OCI-LY3 (cell line): ENCODE data around the gene GCC1.
"Not testable (repeated sequence)": the region's sequence is repeated elsewhere in the genome, so short reads cannot be mapped to it uniquely, and the experiment has no call there.

Experiments used
- EZH2phosphoT487 ChIP-seq: fragments of 200-600 bp; shearing (Covaris generic); IDR thresholded peaks from 2 replicates; pipeline ENCODE4 v1.6.1; 2018; ENCODE audit warnings: antibody characterized with exemption, mixed run types, low read depth
- TF ChIP-seq, protein P1 (sequence below): fragments of 200-600, 300-600 bp; sonication (generic); IDR thresholded peaks from 2 replicates; pipeline ENCODE4 v1.5.1; 2014; ENCODE audit warnings: antibody characterized with exemption, low read length, low read depth

GRCh38 chr7:127540461-127540860 lies 44.9 kb downstream of the GCC1 start:
- TF ChIP-seq, protein P1, sequence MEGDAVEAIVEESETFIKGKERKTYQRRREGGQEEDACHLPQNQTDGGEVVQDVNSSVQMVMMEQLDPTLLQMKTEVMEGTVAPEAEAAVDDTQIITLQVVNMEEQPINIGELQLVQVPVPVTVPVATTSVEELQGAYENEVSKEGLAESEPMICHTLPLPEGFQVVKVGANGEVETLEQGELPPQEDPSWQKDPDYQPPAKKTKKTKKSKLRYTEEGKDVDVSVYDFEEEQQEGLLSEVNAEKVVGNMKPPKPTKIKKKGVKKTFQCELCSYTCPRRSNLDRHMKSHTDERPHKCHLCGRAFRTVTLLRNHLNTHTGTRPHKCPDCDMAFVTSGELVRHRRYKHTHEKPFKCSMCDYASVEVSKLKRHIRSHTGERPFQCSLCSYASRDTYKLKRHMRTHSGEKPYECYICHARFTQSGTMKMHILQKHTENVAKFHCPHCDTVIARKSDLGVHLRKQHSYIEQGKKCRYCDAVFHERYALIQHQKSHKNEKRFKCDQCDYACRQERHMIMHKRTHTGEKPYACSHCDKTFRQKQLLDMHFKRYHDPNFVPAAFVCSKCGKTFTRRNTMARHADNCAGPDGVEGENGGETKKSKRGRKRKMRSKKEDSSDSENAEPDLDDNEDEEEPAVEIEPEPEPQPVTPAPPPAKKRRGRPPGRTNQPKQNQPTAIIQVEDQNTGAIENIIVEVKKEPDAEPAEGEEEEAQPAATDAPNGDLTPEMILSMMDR: not testable (repeated sequence)
- not testable (repeated sequence) for TF ChIP-seq EZH2phosphoT487
